Choroid plexus epithelial cell (primary cell): ENCODE data around the gene PRMT9.

Source experiments
- DNase-seq: peaks from one replicate; pipeline ENCODE4 v3.0.0-alpha.2; 2010; ENCODE audit warnings: low read depth
- H3K4me3 ChIP-seq: 2 replicates; pipeline ENCODE4 v1.5.1; 2011; ENCODE audit warnings: low read depth, mild to moderate bottlenecking, control low read depth, low read length, moderate library complexity
- TF ChIP-seq, protein P1 (sequence below): conservative IDR thresholded peaks from 2 replicates; pipeline ENCODE4 v1.5.1; 2011; ENCODE audit warnings: low read depth, mild to moderate bottlenecking, control low read depth, inconsistent platforms, low read length, moderate library complexity

PRMT9 gene

DNA sequence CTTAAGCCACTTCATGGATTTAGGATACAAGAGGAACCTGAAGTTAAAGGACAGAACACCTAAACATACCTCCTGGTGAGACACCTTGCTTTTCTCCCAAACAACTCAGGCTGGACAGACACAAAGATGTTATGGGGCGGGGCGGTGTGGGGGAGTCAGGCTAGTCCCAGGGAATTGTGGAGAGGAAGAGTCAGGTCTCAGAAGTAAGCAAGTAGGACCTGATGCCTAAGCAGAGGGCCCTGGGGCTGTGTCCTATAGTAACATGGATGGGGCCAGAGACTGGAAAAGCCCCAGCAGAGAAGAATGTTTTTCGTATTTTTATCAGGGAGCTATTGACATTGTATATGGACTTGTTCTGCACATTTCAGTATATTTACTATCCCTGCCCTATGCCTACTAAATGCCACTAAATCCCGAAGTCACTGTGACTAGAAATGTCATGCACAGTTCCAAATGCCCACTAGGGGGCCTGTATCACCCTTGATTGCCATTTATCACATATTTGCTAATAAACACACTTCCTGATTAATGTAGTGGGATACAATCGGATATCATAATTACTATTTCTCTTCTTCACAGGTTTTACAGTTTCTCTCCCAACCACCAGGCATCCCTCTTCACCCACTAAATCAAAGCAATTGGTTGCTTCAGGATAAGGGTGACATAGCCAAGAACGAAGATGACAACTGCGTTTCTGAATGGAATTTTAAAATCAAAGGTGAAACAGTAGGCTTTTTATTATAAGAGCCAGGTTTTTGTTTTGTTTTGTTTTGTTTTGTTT lies 24.1 kb upstream of the PRMT9 start:
- DNase-seq, result peak; percentile 67
- TF ChIP-seq, protein P1, sequence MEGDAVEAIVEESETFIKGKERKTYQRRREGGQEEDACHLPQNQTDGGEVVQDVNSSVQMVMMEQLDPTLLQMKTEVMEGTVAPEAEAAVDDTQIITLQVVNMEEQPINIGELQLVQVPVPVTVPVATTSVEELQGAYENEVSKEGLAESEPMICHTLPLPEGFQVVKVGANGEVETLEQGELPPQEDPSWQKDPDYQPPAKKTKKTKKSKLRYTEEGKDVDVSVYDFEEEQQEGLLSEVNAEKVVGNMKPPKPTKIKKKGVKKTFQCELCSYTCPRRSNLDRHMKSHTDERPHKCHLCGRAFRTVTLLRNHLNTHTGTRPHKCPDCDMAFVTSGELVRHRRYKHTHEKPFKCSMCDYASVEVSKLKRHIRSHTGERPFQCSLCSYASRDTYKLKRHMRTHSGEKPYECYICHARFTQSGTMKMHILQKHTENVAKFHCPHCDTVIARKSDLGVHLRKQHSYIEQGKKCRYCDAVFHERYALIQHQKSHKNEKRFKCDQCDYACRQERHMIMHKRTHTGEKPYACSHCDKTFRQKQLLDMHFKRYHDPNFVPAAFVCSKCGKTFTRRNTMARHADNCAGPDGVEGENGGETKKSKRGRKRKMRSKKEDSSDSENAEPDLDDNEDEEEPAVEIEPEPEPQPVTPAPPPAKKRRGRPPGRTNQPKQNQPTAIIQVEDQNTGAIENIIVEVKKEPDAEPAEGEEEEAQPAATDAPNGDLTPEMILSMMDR, result peak; percentile 80
- no peak overlapping the region for H3K4me3 ChIP-seq

DNA sequence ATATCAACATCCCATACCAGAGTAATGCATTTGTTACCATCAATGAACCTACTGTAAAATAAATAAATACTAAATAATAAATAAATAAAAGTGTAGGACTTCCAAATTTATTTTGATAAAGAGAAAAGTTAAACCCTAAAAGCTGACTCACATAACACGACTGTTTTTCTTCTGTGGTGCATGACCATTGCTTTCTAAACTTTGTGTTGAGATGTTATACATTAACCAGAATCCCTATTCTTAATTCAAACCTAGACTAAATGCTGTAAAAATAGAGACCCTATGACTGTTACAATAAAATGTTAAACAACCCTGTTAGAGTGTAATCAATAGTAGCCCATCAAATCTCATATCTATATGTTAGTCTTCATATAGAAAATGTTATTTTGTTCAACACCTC lies 20.9 kb upstream of the PRMT9 start:
- DNase-seq, result no peak
- TF ChIP-seq, protein P1, result no peak
- H3K4me3 ChIP-seq, result no peak overlapping the region

DNA sequence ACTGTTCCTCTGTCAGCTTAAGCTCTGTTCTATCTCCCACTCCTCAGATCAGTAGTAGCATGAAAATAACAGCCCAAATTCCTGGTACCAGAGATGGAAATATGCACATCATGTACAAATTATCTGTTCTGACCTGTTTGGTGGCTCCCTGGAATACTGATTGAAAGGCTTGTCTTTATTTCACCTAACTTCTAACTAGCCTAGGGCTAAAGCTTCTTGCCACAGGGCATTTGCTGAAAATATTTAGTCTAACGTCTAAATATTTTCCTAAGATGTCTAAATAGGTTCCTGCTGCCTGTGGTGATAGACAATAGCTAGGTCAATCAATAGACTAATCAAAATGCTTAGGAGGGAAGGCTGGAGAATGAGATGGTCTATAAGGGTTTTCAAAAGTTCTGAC lies 12.9 kb upstream of the PRMT9 start:
- DNase-seq, result no peak
- H3K4me3 ChIP-seq, result no peak overlapping the region
- TF ChIP-seq, protein P1, result no peak

DNA sequence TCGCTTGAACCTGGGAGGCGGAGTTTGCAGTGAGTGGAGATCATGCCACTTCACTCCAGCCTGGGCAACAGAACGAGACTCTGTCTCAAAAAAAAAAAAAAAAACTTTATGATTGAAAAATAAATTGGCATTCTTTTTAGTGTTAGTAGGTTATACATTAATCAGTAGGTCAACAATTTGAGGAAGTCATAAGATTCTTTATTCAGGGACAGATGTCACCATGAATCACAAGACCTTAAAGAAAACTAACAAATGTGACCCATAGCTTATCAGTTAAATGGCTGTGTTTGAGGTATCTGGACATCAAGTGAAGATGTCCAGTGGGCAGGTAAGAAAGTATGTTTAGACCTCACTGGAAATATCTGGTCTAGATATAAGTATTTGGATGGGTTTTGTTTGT lies 9.3 kb upstream of the PRMT9 start:
- no peak for DNase-seq
- no peak overlapping the region for H3K4me3 ChIP-seq
- TF ChIP-seq, protein P1, result no peak

DNA sequence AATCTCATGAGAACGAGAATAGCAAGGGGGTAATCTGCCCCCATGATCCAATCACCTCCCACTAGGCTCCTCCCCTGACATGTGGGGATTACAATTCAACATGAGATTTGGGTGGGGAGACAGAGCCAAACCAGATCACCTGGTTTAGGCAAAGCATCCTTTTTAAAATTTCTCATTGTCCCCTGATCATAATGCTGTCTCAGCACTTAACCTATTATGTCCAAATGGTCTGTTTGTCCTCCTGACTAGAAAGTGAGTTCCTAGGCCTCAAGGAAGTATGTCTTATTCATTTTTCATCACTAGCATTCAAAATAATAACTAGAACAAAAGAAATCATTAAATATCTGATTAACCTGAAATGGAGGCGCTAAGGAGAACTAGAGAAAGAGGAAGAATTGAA lies 7.9 kb upstream of the PRMT9 start:
- no peak for DNase-seq
- H3K4me3 ChIP-seq, result no peak overlapping the region
- TF ChIP-seq, protein P1, result no peak

DNA sequence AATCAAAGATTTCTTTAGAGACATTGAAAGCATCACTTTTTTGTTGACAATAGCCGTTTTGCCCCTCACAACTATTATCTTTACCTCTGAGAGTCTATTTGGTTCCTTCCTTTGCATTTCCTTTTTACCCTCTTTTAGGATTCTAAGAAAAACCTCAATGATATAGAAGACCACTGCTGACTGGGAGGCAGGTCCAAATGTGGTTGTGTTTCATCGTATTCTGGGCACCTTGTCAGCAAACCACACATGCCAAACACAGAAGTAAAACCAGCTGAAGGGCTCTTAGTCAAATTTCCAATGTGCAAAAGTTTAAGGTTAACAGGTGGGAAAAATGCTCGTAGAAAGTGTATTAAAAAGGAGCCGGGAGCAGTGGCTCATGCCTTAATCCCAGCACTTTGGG lies 5.1 kb upstream of the PRMT9 start:
- H3K4me3 ChIP-seq, result no peak overlapping the region
- DNase-seq, result no peak
- TF ChIP-seq, protein P1, result no peak

DNA sequence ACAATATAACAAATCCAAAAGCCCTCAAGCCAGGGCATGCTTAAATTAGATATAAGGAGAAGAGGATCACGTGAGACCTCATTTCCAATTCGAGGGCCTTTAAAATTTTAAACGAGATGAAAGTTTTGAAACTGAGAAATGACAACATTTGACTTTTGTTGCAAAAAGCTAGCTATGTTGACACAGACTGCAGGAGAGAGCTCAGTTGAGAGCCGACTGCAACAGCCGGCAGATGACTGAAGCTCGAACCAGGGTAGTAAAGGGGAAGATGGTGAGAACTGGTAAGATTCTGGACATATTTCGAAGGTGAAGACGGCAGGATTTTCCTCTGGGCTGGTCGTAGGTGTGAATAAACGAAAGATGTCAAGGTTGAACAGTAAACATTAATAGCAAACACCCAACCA lies 773 bp downstream of the PRMT9 start:
- TF ChIP-seq, protein P1, result no peak

More for the DNA sequence above, 773 bp downstream of the PRMT9 start:
- peak; percentile 52 for DNase-seq
- peak overlapping the region; percentile 99 for H3K4me3 ChIP-seq
